Prostate gland (tissue), 2 donors: ENCODE data around the gene SNX19. TPM values are rescaled to one million over a fixed set of nuclear protein-coding genes. Genes with fewer than 3 reads are reported as not detected.

Source experiments
- DNase-seq: peaks from one replicate; pipeline ENCODE4 v3.0.0-alpha.2; 2019; ENCODE audit warnings: low spot score
- H3K27ac ChIP-seq, 2 donors: fragments of 200-600 bp; sonication (generic); 2 replicates each; pipeline ENCODE4 v1.5.1; 2017 to 2019
- H3K27me3 ChIP-seq: fragments of 200-600 bp; sonication (generic); replicated peaks from 2 replicates; pipeline ENCODE4 v1.5.1; 2019; ENCODE audit not compliant: insufficient read depth
- H3K36me3 ChIP-seq, 2 donors: fragments of 200-600 bp; sonication (generic); 1 replicate in 1 of 2; 2 replicates in 1 of 2; pipeline versions ENCODE4 v1.5.1 to v1.8.1; 2017 to 2019
- H3K4me1 ChIP-seq: fragments of 200-600 bp; sonication (generic); replicated peaks from 2 replicates; pipeline ENCODE4 v1.5.1; 2019
- H3K4me3 ChIP-seq, 2 donors: fragments of 200-600 bp; sonication (generic); 2 replicates each; pipeline ENCODE4 v1.5.1; 2017 to 2019
- H3K9me3 ChIP-seq: fragments of 200-600 bp; sonication (generic); 2 replicates; pipeline ENCODE4 v1.5.1; 2017
- CTCF ChIP-seq, 4 experiments: fragments of 200-600 bp in 2 of 4; fragments of 450-650 bp in 2 of 4; sonication (generic) in 2 of 4; IDR thresholded peaks; 1 replicate in 3 of 4; 2 replicates in 1 of 4; pipeline ENCODE4 v1.5.1; 2016 to 2019; ENCODE audit warnings: antibody characterized with exemption in 4 of 4, mild to moderate bottlenecking in 2 of 4, moderate library complexity in 2 of 4
- POLR2A ChIP-seq: fragments of 450-650 bp; IDR thresholded peaks from one replicate; pipeline ENCODE4 v1.6.1; 2016; ENCODE audit warnings: antibody characterized with exemption, mild to moderate bottlenecking
- POLR2AphosphoS5 ChIP-seq: sonication (generic); formaldehyde crosslinking; IDR thresholded peaks from one replicate; pipeline ENCODE4 v1.6.1; 2017; ENCODE audit warnings: antibody characterized with exemption
- WGBS: methylation state at CpG from one replicate; pipeline ENCODE4 v1.1.5; 2018; 5-methylcytosine and 5-hydroxymethylcytosine counted together
- intact Hi-C: fragments of 100-400 bp; cut with DNase I; formaldehyde crosslinking; loops from one replicate; pipeline ENCODE4 v1.14.2; 2022
- total RNA-seq, 2 donors: library from RNA; depleted of rRNA; stranded (reverse); fragments of >200 nt; gene quantifications; one replicate each; pipeline ENCODE4 v1.1.0, GENCODE V29; 2016

SNX19 gene
- total RNA-seq, 2 donors from 2014 or later, result 87.7 to 115 TPM

DNA sequence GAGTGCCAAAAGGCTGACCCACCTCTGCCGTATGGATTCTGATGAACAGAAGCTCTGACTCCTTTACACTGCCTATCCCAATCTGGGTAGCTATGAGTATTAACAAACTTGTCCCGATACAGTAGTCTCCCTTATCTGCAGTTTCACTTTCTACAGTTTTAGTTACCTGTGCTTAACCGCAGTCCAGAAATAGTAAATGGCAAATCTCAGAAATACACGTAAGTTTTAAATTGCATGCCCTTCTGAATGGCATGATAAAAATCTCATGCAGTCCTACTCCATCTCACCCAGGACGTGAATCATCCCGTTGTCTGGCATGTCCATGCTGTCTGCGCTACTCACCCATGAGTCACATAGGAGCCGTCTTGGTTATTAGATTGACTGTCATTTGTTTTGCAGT is 68.8 kb downstream of the SNX19 start:
- Histone ChIP-seq H3K27me3 (no peaks in the 10 kb centered on the region), H3K4me3 (no peak overlapping the region), H3K4me1 (no peaks in the 10 kb centered on the region), H3K36me3 (no peaks in the 10 kb centered on the region), H3K9me3 (no peaks in the 10 kb centered on the region), H3K27ac (no peak overlapping the region)
- TF ChIP-seq POLR2AphosphoS5 (no peak), CTCF (IDR thresholded peaks at IDR 0.05) (no peak), POLR2A (no peak)
- intact Hi-C loops, result no loop called here
- WGBS, result 67% methylated on average over 8 of the region's 8 CpGs
- DNase-seq, result no peak

GRCh38 chr11:130846606-130847005 is 69.7 kb downstream of the SNX19 start:
- Histone ChIP-seq H3K27ac (no peak overlapping the region), H3K36me3 (no peaks in the 10 kb centered on the region), H3K4me1 (no peaks in the 10 kb centered on the region), H3K27me3 (no peaks in the 10 kb centered on the region), H3K4me3 (no peak overlapping the region), H3K9me3 (no peaks in the 10 kb centered on the region)
- intact Hi-C loops, result no loop called here
- no peak for DNase-seq
- 70% methylated on average over 2 of the region's 2 CpGs for WGBS
- no peak for TF ChIP-seq POLR2A
- TF ChIP-seq CTCF (IDR thresholded peaks at IDR 0.05), result no peak
- no peak for TF ChIP-seq POLR2AphosphoS5

- H3K4me3 ChIP-seq, result no peak overlapping the region
- H3K4me1 ChIP-seq, result no peaks in the 10 kb centered on the region
- no peaks in the 10 kb centered on the region for H3K36me3 ChIP-seq
- H3K27me3 ChIP-seq, result no peaks in the 10 kb centered on the region
- intact Hi-C loops, result no loop called here
- DNase-seq, result no peak
- TF ChIP-seq POLR2A, result no peak
- TF ChIP-seq POLR2AphosphoS5, result no peak
- no peak for TF ChIP-seq CTCF (IDR thresholded peaks at IDR 0.05)
- 100% methylated on average over 1 of the region's 1 CpG for WGBS
- no peak overlapping the region for H3K27ac ChIP-seq
- no peaks in the 10 kb centered on the region for H3K9me3 ChIP-seq
These were observed 74.3 kb downstream of the SNX19 start for GRCh38 chr11:130842001-130842400.

DNA sequence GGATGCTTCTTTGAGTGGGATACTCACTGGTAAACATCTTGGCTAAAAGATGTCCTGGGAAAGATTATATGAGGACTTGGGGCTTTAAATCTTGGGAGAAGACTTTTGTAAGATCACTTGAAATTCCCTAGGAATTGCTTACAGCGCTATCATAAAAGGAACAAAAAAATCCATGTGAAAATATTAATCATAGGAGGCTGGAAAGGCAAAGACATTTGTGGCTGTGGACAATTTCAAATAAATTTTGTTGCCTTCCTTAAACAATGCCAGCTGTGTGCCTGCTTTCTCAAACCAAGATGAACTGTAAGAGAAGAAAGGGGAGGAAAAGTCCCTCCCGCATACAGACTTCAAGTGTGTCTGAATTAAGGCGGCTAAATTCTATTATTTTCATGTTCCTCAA is 75.6 kb downstream of the SNX19 start:
- 45% methylated on average over 3 of the region's 3 CpGs for WGBS
- Histone ChIP-seq H3K27ac (no peak overlapping the region), H3K9me3 (no peaks in the 10 kb centered on the region), H3K36me3 (no peaks in the 10 kb centered on the region), H3K27me3 (no peaks in the 10 kb centered on the region), H3K4me3 (no peak overlapping the region), H3K4me1 (no peaks in the 10 kb centered on the region)
- intact Hi-C loops, result no loop called here
- DNase-seq, result no peak
- TF ChIP-seq CTCF (IDR thresholded peaks at IDR 0.05) (no peak), POLR2AphosphoS5 (no peak), POLR2A (no peak)

- TF ChIP-seq CTCF (IDR thresholded peaks at IDR 0.05), result no peak
- TF ChIP-seq POLR2A, result no peak
- TF ChIP-seq POLR2AphosphoS5, result no peak
- WGBS, result 50% methylated on average over 3 of the region's 3 CpGs
- no peak overlapping the region for H3K27ac ChIP-seq
- no peaks in the 10 kb centered on the region for H3K27me3 ChIP-seq
- H3K4me1 ChIP-seq, result no peaks in the 10 kb centered on the region
- no peaks in the 10 kb centered on the region for H3K36me3 ChIP-seq
- no peak overlapping the region for H3K4me3 ChIP-seq
- no peak for DNase-seq
- intact Hi-C loops, result no loop called here
- H3K9me3 ChIP-seq, result no peaks in the 10 kb centered on the region
These were observed 76.2 kb downstream of the SNX19 start for GRCh38 chr11:130839981-130840666.
